ENCODE data around the gene MUC6.

The MUC6 gene

DNA sequence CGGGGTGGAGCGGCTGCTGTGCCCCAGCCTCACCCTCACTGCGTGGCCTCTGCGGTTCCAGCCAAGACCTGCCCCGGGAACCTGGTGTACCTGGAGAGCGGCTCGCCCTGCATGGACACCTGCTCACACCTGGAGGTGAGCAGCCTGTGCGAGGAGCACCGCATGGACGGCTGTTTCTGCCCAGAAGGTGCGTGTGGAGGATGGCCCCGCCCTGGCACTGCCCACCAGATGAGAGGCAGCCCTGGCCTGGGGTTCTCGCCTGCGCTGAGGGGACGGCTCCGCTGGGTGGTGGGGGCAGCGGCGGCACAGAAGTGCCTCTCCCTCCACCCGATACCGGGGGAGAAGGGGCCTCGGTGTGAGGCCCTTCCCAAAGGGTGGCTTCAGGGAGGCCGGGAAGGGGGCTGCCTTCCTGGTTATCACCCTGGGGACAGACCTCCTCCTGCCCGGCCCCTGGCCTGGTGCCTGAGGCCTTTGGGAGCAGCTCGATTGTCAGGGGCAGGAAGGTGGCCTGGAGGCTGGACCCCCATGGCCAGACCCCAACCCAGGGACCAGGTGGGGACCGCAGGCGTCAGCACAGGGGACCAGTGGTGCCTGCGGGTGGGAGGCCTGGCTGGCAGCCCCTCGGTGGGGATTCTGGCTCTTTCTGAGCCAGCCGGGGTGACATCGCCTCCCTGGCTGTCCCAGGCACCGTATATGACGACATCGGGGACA is 45.2 kb upstream of the MUC6 start:
- TF ChIP-seq, protein P1, sequence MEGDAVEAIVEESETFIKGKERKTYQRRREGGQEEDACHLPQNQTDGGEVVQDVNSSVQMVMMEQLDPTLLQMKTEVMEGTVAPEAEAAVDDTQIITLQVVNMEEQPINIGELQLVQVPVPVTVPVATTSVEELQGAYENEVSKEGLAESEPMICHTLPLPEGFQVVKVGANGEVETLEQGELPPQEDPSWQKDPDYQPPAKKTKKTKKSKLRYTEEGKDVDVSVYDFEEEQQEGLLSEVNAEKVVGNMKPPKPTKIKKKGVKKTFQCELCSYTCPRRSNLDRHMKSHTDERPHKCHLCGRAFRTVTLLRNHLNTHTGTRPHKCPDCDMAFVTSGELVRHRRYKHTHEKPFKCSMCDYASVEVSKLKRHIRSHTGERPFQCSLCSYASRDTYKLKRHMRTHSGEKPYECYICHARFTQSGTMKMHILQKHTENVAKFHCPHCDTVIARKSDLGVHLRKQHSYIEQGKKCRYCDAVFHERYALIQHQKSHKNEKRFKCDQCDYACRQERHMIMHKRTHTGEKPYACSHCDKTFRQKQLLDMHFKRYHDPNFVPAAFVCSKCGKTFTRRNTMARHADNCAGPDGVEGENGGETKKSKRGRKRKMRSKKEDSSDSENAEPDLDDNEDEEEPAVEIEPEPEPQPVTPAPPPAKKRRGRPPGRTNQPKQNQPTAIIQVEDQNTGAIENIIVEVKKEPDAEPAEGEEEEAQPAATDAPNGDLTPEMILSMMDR (IDR thresholded peaks at IDR 0.05; ENCODE audit: low read depth, low read length): no peak

DNA sequence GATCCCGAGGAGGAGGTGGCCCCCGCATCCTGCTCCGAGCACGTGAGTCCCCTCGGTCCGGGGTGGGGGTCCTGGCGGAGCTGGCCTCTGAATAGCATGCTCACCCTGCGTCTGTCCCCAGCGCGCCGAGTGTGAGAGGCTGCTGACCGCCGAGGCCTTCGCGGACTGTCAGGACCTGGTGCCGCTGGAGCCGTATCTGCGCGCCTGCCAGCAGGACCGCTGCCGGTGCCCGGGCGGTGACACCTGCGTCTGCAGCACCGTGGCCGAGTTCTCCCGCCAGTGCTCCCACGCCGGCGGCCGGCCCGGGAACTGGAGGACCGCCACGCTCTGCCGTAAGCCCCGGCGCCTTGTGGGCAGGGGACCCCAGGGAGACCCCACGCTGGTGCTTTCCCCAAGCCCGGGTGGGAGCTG is 41.7 kb upstream of the MUC6 start:
- TF ChIP-seq, protein P1 (IDR thresholded peaks at IDR 0.05; ENCODE audit: low read depth, low read length): no peak
- no peak for DNase-seq (ENCODE audit: extremely low read depth, low read depth)

More for the DNA sequence above, 45.2 kb upstream of the MUC6 start:
- no peak for DNase-seq (ENCODE audit: extremely low read depth, low read depth)

DNA sequence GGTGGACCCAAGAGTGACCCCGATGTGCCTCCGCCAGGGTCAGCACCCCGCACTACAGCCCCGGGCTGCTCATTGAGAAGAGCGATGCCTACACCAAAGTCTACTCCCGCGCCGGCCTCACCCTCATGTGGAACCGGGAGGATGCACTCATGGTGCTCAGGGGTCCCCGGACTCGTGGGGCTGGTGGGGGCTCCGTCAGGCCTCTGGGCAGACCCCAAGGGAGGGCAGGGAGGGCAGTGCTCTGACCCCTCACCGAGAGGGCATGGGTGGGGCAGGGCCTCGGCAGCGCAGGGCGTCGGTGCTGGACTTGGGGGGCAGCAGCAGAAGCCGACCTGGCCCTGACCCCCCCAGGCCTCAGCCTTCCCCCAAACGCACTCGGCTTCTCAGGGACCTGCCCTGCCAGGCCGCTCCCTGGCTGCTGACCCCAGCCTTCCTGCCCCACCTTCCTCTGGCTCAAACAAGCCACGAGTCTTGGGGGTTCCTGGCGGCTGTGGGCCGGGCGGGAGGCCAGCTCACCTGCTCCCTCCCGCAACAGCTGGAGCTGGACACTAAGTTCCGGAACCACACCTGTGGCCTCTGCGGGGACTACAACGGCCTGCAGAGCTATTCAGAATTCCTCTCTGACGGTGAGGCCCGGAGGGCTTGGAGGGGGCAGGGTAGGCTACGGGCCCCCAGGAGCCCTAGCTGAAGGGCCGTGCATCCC is 41.0 kb upstream of the MUC6 start:
- TF ChIP-seq, protein P1 (IDR thresholded peaks at IDR 0.05; ENCODE audit: low read depth, low read length): no peak
- DNase-seq (ENCODE audit: extremely low read depth, low read depth): no peak

DNA sequence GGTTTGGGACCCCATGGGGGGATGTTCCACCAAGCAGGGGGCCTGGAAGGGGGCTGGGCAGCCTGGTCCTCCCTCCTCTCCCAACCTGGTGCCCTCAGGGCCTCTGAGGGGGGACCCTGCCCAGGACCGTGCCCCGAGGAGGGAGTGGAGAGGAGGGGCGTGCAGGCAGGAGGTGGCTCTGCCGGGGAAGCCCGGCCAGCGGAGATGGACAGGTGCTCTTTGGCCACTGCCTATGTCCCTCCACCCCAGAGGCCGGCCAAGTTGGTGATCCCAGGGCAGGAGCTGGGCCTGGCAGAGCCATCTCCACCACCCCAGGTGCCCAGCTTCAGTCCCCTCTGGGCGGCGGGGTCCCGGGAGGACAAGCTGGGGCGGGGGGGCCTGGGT is 40.5 kb upstream of the MUC6 start:
- no peak for DNase-seq (ENCODE audit: extremely low read depth, low read depth)
- TF ChIP-seq, protein P1 (IDR thresholded peaks at IDR 0.05; ENCODE audit: low read depth, low read length): no peak

DNA sequence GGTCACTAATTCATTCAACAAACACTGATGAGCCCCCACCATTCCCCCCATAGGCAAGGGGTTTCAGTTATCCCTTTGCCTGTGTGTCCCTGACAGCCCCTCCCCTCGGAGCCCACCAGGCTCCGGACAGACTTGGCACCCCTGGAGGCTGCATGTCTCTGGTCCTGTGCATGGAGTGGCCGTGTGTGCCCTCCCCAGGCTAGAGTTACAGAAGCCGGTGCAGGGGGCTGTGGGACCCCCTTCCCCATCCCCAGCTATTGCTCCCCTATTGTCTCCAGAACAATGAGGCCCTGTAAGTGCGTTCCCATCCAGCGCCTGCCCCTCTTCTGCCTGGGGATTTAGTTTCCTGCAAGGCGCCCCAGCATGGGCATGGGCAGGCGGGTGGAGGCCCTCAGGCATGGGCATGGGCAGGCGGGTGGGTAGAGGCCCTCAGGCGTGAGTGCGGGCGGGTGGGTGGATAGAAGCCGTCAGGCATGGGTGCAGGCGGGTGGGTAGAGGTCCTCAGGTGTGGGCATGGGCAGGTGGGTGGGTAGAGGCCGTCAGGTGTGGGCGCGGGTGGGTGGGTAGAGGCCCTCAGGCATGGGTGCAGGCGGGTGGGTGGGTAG is 39.6 kb upstream of the MUC6 start:
- DNase-seq (ENCODE audit: extremely low read depth, low read depth): no peak
- TF ChIP-seq, protein P1 (IDR thresholded peaks at IDR 0.05; ENCODE audit: low read depth, low read length): no peak

DNA sequence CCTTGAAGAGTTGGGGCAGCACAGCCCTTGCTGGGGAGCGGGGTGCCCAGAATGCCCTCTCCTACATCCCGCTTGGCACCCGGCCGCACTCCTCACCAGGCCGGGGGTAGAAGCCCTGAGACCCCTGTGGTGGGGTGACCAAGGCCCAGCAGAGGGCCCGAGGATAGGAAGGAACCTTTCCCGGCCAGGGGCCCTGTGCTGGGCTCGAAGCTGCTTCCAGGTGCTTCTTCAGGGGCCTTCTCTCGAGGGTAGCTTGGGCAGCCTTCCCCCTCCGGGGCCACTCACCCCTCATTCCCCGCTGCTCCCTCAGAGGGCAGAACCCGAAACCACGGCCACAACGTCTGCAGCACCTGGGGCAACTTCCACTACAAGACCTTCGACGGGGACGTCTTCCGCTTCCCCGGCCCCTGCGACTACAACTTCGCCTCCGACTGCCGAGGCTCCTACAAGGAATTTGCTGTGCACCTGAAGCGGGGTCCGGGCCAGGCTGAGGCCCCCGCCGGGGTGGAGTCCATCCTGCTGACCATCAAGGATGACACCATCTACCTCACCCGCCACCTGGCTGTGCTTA is 38.9 kb upstream of the MUC6 start:
- DNase-seq (ENCODE audit: extremely low read depth, low read depth): no peak
- TF ChIP-seq, protein P1 (IDR thresholded peaks at IDR 0.05; ENCODE audit: low read depth, low read length): no peak
